ENCODE results near the gene RAB11FIP4.

The RAB11FIP4 gene

GRCh38 chr17:31579265-31579664 lies 187.8 kb downstream of the RAB11FIP4 start:
- no peak for DNase-seq

- no peak for DNase-seq
Measured at GRCh38 chr17:31580316-31580705, 188.8 kb downstream of the RAB11FIP4 start.

GRCh38 chr17:31580706-31581490 lies 189.4 kb downstream of the RAB11FIP4 start:
- DNase-seq: no peak

- no peak for DNase-seq
Measured at GRCh38 chr17:31581491-31581890, 190.0 kb downstream of the RAB11FIP4 start.

- no peak for DNase-seq
Measured at GRCh38 chr17:31582151-31582907, 190.9 kb downstream of the RAB11FIP4 start.

GRCh38 chr17:31583772-31584356 lies 192.4 kb downstream of the RAB11FIP4 start:
- no peak for DNase-seq

- DNase-seq: no peak
Measured at GRCh38 chr17:31584438-31585279, 193.2 kb downstream of the RAB11FIP4 start.

GRCh38 chr17:31585280-31585630 lies 193.8 kb downstream of the RAB11FIP4 start:
- DNase-seq: no peak

- no peak for DNase-seq
Measured at GRCh38 chr17:31586946-31587345, 195.5 kb downstream of the RAB11FIP4 start.

- DNase-seq: no peak
Measured at GRCh38 chr17:31587462-31587861, 196.0 kb downstream of the RAB11FIP4 start.
